HG03135 (cell line): ENCODE measurements around the gene IGLL1.
"Not testable (repeated sequence)": the region's sequence is repeated elsewhere in the genome, so short reads cannot be mapped to it uniquely, and the experiment has no call there.

ENCODE experiments used
- ATAC-seq: cut with Tn5 transposase; IDR thresholded peaks from one replicate; pipeline ENCODE4 v1.9.1; 2021; ENCODE audit warnings: mild to moderate bottlenecking, moderate library complexity; ENCODE audit not compliant: unreplicated experiment

IGLL1 gene

GRCh38 chr22:23564276-23564675 is 15.8 kb downstream of the IGLL1 start:
- no peak for ATAC-seq

DNA sequence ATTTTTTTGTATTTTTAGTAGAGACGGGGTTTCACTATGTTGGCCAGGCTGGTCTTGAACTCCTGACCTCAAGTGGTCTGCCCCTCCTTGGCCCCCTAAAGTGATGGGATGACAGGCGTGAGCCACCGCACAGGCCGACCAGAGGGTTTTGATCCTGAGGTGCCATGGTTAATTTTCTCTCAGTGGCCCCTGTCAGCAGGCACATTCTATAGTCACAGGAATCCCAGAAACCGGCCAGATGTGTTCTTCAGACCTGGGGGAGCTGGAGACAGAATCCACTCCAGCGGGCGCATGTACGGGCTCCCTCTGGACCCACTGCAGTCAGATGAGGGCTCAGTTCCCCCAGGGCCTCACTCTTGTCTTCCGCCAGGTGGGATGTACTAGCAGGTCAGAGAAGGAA is 17.0 kb downstream of the IGLL1 start:
- ATAC-seq: no peak

GRCh38 chr22:23562186-23562585 is 17.9 kb downstream of the IGLL1 start:
- no peak for ATAC-seq

DNA sequence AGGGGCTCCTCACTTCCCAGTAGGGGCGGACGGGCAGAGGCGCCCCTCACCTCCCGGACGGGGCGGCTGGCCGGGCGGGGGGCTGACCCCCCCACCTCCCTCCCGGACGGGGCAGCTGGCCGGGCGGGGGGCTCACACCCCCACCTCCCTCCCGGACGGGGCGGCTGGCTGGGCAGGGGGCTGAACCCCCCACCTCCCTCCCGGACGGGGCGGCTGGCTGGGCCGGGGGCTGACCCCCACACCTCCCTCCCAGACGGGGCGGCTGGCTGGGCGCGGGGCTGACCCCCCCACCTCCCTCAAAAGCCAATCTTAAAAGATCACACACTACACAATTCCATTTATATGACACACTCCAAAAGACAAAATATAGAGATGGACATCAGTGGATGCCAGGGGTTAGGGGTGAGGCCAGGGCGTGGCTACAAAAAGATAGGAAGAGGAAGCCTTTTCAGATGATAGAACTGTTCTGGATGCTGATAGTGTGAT is 19.0 kb downstream of the IGLL1 start:
- not testable (repeated sequence) for ATAC-seq

DNA sequence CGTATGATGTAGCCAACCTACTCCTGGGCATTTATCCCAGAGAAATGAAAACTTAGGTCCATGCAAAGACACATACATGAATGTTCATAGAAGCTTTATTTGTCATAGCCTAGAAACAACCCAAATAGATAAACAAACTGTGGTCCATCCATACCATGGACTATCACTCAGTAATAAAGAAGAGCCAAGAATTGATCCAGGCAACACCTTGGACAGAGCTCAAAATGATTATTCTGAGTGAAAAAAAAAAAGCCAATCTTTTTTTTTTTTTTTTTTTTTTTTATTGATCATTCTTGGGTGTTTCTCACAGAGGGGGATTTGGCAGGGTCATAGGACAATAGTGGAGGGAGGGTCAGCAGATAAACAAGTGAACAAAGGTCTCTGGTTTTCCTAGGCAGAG is 19.9 kb downstream of the IGLL1 start:
- not testable (repeated sequence) for ATAC-seq

DNA sequence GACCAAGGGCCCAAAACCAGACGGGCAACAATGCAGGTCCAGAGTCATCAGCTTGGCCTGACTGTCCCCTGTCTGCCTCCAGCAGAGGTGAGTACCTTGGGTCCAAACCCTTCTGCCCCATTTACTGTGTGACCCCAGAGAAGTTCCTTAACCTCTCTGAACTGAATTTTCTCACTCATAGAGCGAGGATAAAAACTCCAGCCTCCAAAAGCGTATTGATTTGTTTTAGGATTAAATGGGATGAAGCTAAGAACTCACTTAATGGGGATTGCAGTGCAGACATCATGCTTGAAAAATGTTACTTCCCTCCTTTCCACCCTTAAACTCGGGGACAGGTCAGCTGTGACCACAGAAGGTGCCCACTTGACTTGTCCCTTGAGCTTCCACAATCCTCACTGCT is 22.6 kb downstream of the IGLL1 start:
- no peak for ATAC-seq

DNA sequence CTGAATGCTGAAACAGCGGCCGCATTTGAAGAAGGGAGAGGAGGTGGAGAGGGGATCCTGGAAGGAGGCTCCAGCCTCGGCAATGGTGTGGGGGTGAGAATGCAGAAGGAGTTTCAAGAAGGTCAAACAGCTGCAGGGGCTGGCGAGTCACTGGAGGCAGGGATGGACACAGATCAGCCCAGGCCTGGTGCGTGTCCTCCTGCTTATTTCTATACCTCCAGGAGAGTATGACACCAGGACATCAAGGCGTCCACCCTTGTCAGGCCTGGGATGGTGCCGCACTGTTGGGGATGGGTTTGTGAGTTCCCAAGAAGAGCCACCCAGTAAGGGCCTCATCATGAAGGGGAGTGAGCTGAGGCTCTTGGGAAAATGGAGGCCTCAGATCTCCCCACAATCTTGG is 23.1 kb downstream of the IGLL1 start:
- ATAC-seq: no peak

GRCh38 chr22:23556026-23556620 is 24.0 kb downstream of the IGLL1 start:
- no peak for ATAC-seq

DNA sequence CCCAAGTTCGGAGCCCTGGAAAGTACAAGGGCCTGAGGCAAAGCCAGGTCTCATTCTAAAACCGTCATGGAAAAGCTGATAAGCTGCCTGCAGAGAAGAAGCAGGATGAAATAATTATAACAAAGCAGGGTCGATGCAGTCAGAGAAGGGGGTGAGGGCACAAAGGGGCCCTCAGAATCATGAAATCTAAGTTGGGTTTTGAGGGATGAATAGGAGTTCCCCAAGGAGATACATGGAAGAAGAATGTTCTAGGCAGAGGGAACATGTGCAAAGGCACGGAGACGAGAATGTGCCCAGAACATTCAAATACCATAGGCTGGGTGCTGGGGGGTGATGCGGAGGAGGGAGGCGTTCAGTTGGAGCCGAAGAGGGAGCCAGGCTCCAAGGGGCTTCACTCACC is 25.0 kb downstream of the IGLL1 start:
- no peak for ATAC-seq

GRCh38 chr22:23553924-23554870 is 25.9 kb downstream of the IGLL1 start:
- no peak for ATAC-seq

DNA sequence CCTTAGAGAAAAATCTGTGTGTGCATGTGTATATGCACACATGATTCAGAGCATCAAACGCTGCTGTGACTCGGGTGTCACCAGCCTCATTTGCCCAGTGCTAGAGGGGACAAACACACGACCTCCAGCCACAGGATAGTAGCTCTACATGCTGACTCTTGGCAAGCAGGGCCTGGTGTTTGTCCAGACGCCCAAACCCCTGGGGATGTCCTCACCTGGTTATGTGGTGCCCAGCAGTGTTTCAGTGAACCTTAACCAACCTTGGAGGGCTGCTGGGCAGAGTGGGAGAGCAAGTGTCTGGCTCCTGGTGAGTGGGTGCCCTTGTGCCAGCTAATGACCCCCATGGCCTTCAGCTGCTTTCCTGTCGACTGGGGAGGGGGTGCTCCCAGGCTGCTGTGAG is 26.7 kb downstream of the IGLL1 start:
- no peak for ATAC-seq

DNA sequence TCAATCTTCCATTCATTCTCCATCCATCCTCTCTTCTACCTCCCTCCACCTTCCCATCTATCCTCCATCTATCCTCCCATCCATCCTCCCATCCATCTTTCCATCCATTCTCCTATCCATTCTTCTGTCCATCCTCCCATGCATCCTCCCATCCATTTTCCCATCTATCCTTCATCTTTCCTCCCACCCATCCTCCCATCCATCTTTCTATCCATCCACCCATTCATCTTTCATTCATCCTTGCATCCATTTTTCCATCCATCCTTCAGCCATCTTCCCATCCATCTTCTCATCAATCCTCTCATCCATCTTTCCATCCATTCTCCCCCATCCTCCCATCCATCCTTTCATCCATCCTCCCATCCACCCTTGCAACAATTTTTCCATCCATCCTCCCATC is 27.5 kb downstream of the IGLL1 start:
- ATAC-seq: no peak

- ATAC-seq: no peak
Measured at GRCh38 chr22:23551385-23551784, 28.7 kb downstream of the IGLL1 start.

GRCh38 chr22:23550049-23550650 is 29.9 kb downstream of the IGLL1 start:
- no peak for ATAC-seq

- no peak for ATAC-seq
Measured at GRCh38 chr22:23549198-23549595, 30.9 kb downstream of the IGLL1 start.

DNA sequence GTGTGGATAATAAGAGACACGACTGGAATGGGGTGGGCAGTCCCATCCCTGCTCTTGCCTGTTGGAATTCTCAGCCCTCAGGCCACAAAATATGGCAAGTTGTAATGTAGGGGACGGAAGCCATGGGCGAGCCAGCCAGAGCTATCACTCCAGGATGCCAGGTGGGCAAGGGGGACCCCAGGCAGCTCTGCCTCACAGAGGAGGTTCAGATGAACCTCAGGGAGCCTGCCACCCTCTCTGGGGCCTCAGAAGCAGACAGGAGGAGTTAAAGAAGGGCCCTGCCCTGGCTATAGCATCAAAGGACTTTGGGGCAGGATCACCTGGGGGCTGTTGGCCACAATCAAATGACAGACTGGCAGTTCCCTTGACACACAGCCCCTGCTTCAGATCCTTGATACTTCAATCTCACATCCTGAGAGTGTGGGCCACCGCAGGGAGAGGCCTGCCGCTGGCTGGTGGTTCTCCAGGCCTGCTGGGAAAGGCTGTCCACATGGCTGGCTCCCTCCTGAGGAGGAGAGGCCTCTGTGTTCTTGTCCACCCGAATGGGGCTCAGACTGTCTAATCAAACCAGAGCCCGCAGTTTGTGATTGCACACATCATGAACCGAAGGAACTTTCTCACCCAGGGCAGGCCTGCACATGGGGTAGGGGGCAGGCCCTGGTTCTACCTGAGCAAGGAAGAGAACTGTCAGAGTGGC is 31.4 kb downstream of the IGLL1 start:
- ATAC-seq: no peak

DNA sequence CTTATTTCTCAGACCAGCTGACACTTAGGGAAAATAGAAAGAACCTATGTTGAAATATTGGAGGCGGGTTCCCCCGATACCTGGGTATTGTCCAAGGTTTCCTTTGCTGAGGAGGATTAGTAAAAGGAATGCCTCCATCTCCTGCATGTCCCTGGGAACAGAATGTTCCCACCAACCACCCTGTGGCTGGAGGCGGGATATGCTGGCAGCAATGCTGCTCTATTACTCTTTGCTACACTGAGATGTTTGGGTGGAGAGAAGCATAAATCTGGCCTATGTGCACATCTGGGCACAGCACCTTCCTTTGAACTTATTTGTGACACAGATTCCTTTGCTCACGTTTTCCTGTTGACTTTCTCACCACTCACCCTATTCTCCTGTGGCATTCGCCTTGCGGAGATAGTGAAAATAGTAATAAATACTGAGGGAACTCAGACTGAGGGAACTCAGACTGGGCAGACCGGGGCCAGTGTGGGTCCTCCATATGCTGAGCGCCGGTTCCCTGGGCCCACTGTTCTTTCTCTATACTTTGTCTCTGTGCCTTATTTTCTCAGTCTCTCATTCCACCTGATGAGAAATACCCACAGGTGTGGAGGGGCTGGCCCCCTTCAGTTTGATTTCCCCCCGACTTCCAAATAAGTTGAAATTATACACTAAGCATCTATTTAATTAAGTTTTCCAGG is 32.1 kb downstream of the IGLL1 start:
- ATAC-seq: no peak

GRCh38 chr22:23547382-23547781 is 32.7 kb downstream of the IGLL1 start:
- not testable (repeated sequence) for ATAC-seq

GRCh38 chr22:23544852-23545251 is 35.2 kb downstream of the IGLL1 start:
- ATAC-seq: no peak

DNA sequence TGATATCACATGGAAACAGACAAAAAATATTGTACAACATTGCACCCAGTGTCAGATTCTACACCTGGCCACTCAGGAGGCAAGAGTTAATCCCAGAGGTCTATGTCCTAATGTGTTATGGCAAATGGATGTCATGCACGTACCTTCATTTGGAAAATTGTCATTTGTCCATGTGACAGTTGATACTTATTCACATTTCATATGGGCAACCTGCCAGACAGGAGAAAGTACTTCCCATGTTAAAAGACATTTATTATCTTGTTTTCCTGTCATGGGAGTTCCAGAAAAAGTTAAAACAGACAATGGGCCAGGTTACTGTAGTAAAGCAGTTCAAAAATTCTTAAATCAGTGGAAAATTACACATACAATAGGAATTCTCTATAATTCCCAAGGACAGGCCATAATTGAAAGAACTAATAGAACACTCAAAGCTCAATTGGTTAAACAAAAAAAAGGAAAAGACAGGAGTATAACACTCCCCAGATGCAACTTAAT is 36.5 kb downstream of the IGLL1 start:
- ATAC-seq: not testable (repeated sequence)
